ENCODE results near the gene TXNRD1. TPM values are rescaled to one million over a fixed set of nuclear protein-coding genes. Genes with fewer than 3 reads are reported as not detected.
"Not testable (repeated sequence)": the region's sequence is repeated elsewhere in the genome, so short reads cannot be mapped to it uniquely, and the experiment has no call there.

Gene TXNRD1
- total RNA-seq, 1 experiment from 2014 or later: 327 TPM

DNA sequence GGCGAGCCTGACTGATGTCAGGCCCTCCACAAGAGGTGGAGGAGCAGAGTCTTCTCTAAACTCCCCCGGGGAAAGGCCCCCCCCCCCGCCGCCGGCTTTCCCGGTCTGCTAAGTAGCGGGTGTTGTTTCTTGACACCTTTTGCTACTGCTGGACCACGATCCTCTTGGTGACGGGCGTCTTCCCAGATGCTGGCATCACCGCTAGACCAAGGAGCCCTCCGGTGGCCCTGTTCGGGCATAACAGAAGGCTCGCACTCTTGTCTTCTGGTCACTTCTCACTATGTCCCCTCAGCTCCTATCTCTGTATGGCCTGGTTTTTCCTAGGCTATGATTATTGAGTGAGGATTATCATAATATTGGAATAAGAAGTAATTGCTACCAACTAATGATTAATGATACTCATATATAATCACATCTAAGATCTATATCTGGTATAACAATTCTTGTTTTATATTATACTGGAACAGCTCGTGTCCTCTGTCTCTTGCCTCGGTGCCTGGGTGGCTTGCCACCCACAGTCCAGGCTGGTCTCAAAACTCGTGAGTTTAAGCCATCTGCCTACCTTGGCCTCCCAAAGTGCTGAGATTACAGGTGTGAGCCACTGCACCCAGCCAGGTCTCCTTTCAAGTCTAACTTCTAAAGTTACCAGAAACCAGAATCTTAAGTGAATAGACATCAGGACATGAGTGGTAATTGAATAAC lies 78.7 kb downstream of the TXNRD1 start:
- H3K4me3 ChIP-seq (replicated peaks in 1 of 2; ENCODE audit: low read depth in 1 of 2, low read length in 2 of 2); H3K9me2 ChIP-seq (ENCODE audit: insufficient read depth); H3K27me3 ChIP-seq (ENCODE audit: insufficient read depth, low read length); H3K27ac ChIP-seq (ENCODE audit: low read depth, low read length); H2AFZ ChIP-seq (ENCODE audit: low read depth, low read length, poor library complexity, severe bottlenecking); BruUV-seq (replicated peaks); H3K9me3 ChIP-seq (ENCODE audit: control insufficient read depth in 1 of 2, insufficient read depth in 1 of 2, low read depth in 1 of 2, low read length in 2 of 2); RAD21 ChIA-PET (ENCODE audit: low non-redundant PET in 1 of 2, low total read pairs in 2 of 2, uncharacterized antibody in 2 of 2, unreplicated experiment in 2 of 2); POLR2A ChIA-PET; H3K4me2 ChIP-seq (ENCODE audit: low read length); DNase-seq (ENCODE audit: low read depth, low spot score); H3K9ac ChIP-seq (ENCODE audit: low read length): not testable (repeated sequence)
- peaks cover 41% of the 10 kb centered on the region; the same call in 1 of the 2 replicates for H4K20me1 ChIP-seq (ENCODE audit: insufficient read depth)
- H3K79me2 ChIP-seq (ENCODE audit: insufficient read depth, low read length): peaks cover 99% of the 10 kb centered on the region
- TF ChIP-seq CTCF (IDR thresholded peaks at IDR 0.05 in 2 of 3, conservative IDR thresholded peaks at IDR 0.05 in 1 of 3; ENCODE audit: borderline replicate concordance in 1 of 3, insufficient read depth in 1 of 3, low read depth in 2 of 3, low read length in 2 of 3) (peak; percentile 32 to 40 (median 37); a peak in 5 of 6 replicates), RAD21 (IDR thresholded peaks at IDR 0.05; ENCODE audit: low read depth) (peak; percentile 65)
- CTCF ChIA-PET: interaction anchor here (1.7 kb wide), 1 partner anchor 79 kb away, joined by 5 read pairs; the partner anchor contains the start of gene TXNRD1
- H3K4me1 ChIP-seq (ENCODE audit: control insufficient read depth in 1 of 2, insufficient read depth in 2 of 2, low read length in 2 of 2): peaks cover 17 to 69% of the 10 kb centered on the region in 2 experiments; a peak in 3 of 4 replicates
- intact Hi-C loops (cut with micrococcal nuclease): loop anchor here (1.0 kb wide), 1 partner anchor 79 kb away; the partner anchor contains the start of gene TXNRD1
- ATAC-seq: peak; percentile 15; the same call in 1 of the 2 replicates
- H3K36me3 ChIP-seq (ENCODE audit: control insufficient read depth in 1 of 2, insufficient read depth in 2 of 2, low read length in 2 of 2): peaks cover 35 to 63% of the 10 kb centered on the region in 2 experiments

DNA sequence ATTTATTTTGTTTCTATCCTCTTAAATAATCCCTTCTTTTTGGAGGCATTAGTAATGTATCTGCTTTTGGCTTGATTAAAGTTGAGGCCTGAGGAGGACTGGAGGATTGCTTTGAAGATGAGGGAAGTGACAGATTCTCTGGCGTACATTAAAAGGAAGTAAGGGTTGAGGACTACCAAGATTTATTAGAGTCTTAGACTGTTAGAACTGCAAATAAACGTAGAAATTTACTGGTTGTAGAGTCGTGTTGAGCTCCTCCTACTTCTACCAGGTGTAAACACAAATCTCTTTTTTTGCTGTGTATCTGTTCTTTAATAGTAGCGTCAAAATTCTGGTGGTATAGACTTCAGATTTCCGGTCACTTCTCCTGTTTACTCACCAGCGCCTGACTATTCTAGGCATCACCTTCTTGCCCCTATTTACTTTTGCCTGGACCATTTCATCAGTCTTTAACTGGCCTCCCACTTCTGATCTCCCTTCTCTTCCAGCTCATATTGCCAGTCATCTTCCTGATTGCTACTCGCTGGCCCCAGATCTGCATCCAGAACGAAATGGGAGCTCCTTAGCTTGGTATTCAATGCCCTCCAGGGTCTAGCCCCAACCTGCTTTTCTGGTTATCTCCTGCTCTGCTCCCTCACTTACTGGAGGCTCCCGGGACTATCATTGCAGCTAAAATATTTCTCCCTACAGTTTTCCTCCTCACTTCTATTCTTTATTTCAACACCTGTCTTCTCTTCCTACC lies 79.5 kb downstream of the TXNRD1 start:
- ATAC-seq (no peak), DNase-seq (ENCODE audit: low read depth, low spot score) (no peak)
- no peaks in the 10 kb centered on the region for H3K9me3 ChIP-seq (ENCODE audit: control insufficient read depth in 1 of 2, insufficient read depth in 1 of 2, low read depth in 1 of 2, low read length in 2 of 2)
- no peaks in the 10 kb centered on the region for H3K9me2 ChIP-seq (ENCODE audit: insufficient read depth)
- peaks cover 99% of the 10 kb centered on the region for H3K79me2 ChIP-seq (ENCODE audit: insufficient read depth, low read length)
- peaks cover 15 to 70% of the 10 kb centered on the region in 2 experiments; a peak in 3 of 4 replicates for H3K4me1 ChIP-seq (ENCODE audit: control insufficient read depth in 1 of 2, insufficient read depth in 2 of 2, low read length in 2 of 2)
- peaks cover 44% of the 10 kb centered on the region; the same call in 1 of the 2 replicates for H4K20me1 ChIP-seq (ENCODE audit: insufficient read depth)
- H3K27ac ChIP-seq (ENCODE audit: low read depth, low read length): no peak overlapping the region
- RAD21 ChIA-PET (ENCODE audit: low non-redundant PET in 1 of 2, low total read pairs in 2 of 2, uncharacterized antibody in 2 of 2, unreplicated experiment in 2 of 2): no interaction called here
- no peak overlapping the region for H3K4me2 ChIP-seq (ENCODE audit: low read length)
- intact Hi-C loops (cut with micrococcal nuclease): loop anchor here (1.0 kb wide), 1 partner anchor 80 kb away; the partner anchor contains the start of gene TXNRD1
- TF ChIP-seq EZH2 (IDR thresholded peaks at IDR 0.05) (no peak), POLR2AphosphoS5 (IDR thresholded peaks at IDR 0.05; ENCODE audit: low read depth, low read length) (0 out of 2 replicates have a peak, but pooled peaks have one; percentile 21), SRF (IDR thresholded peaks at IDR 0.05; ENCODE audit: low read depth) (no peak), SIN3A (IDR thresholded peaks at IDR 0.05; ENCODE audit: low read depth) (no peak)
- peaks cover 35 to 62% of the 10 kb centered on the region in 2 experiments for H3K36me3 ChIP-seq (ENCODE audit: control insufficient read depth in 1 of 2, insufficient read depth in 2 of 2, low read length in 2 of 2)
- no peak overlapping the region for H3K9ac ChIP-seq (ENCODE audit: low read length)
- no peak overlapping the region for H2AFZ ChIP-seq (ENCODE audit: low read depth, low read length, poor library complexity, severe bottlenecking)
- no peaks in the 10 kb centered on the region for H3K27me3 ChIP-seq (ENCODE audit: insufficient read depth, low read length)
- BruUV-seq (replicated peaks): no TSS peak
- H3K4me3 ChIP-seq (replicated peaks in 1 of 2; ENCODE audit: low read depth in 1 of 2, low read length in 2 of 2): no peak overlapping the region
- CTCF ChIA-PET: interaction anchor here (1.7 kb wide), 1 partner anchor 79 kb away, joined by 5 read pairs; the partner anchor contains the start of gene TXNRD1
- POLR2A ChIA-PET: interaction anchor here (2.0 kb wide), 1 partner anchor 7 kb away, joined by 8 read pairs; no protein-coding TSS in a partner anchor
